GM06990 (cell line): Measurements from ENCODE around the gene RAP1GAP.

Experiments
- DNase-seq: peaks from one replicate; pipeline ENCODE4 v3.0.0-alpha.2; 2011; ENCODE audit not compliant: insufficient read length; ENCODE audit errors: extremely low read depth
- H3K27me3 ChIP-seq: replicated peaks from 2 replicates; pipeline ENCODE4 v1.6.0; 2011; ENCODE audit warnings: low read length; ENCODE audit not compliant: control insufficient read depth, insufficient read depth
- H3K36me3 ChIP-seq: 2 replicates; pipeline ENCODE4 v1.5.1; 2011; ENCODE audit warnings: low read length; ENCODE audit not compliant: control insufficient read depth, insufficient read depth
- H3K4me3 ChIP-seq: replicated peaks from 2 replicates; pipeline ENCODE4 v1.5.1; 2011; ENCODE audit warnings: low read depth, mild to moderate bottlenecking, control low read depth, low read length
- TF ChIP-seq, protein P1 (sequence below): IDR thresholded peaks from 2 replicates; pipeline ENCODE4 v1.5.1; 2011; ENCODE audit warnings: low read length, control low read depth, mild to moderate bottlenecking, inconsistent platforms; ENCODE audit not compliant: insufficient read depth, poor library complexity, severe bottlenecking

RAP1GAP gene

DNA sequence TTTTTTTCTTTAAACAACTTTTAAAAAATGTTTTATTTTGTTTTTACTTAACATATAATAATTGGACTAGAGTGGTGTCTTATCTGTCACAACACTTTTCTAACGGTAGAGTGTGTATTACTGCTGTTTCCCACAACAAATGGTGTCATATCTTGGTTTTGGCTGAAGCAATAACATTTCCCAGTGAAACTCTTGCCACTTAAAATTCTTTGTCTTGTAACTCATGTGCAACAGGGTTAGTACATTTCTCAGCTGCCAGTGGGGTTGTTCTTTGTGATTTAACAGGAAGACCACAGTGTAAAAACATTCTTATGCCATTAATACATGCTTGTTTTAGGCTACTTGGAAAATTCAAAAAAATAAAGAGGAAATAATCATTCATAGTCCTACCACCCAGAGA, 116.4 kb downstream of the RAP1GAP start:
- DNase-seq = no peak

DNA sequence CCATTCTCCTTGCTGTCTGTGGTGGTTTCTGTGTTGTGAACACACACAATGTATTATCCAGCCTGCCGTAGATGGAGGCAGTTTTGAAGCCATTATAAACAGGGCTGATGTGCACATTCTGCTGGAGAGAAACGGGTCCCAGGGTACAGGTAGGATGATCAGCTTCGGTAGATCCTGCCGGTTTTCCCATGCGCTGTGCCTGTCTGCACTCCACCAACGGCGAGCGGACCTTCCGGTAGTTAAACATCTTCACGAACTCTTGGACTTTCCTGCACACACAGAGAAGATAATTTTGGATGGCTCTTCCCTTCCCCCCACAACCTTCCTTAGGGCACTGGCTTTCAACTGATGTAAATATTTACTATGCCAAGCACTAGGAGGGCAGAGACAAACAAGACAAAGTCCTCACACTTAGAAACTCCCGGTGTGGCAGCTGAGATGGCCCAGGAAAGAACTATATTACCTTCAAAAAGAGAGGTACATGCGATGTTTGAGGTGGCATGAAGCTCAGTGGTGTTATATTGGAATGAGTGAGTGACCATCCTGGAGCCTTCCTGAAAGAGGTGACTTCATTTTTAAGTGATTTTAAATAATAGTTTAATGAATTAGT, 118.2 kb downstream of the RAP1GAP start:
- H3K4me3 ChIP-seq = no peak overlapping the region
- H3K27me3 ChIP-seq = no peaks in the 10 kb centered on the region; the same call in none of the 2 replicates
- no peak for DNase-seq
- H3K36me3 ChIP-seq = no peaks in the 10 kb centered on the region
- TF ChIP-seq, protein P1, sequence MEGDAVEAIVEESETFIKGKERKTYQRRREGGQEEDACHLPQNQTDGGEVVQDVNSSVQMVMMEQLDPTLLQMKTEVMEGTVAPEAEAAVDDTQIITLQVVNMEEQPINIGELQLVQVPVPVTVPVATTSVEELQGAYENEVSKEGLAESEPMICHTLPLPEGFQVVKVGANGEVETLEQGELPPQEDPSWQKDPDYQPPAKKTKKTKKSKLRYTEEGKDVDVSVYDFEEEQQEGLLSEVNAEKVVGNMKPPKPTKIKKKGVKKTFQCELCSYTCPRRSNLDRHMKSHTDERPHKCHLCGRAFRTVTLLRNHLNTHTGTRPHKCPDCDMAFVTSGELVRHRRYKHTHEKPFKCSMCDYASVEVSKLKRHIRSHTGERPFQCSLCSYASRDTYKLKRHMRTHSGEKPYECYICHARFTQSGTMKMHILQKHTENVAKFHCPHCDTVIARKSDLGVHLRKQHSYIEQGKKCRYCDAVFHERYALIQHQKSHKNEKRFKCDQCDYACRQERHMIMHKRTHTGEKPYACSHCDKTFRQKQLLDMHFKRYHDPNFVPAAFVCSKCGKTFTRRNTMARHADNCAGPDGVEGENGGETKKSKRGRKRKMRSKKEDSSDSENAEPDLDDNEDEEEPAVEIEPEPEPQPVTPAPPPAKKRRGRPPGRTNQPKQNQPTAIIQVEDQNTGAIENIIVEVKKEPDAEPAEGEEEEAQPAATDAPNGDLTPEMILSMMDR = no peak

More for the DNA sequence above, 116.4 kb downstream of the RAP1GAP start:
- Histone ChIP-seq H3K36me3 (no peaks in the 10 kb centered on the region), H3K4me3 (no peak overlapping the region), H3K27me3 (no peaks in the 10 kb centered on the region; the same call in 1 of the 2 replicates)
- TF ChIP-seq, protein P1 = no peak

DNA sequence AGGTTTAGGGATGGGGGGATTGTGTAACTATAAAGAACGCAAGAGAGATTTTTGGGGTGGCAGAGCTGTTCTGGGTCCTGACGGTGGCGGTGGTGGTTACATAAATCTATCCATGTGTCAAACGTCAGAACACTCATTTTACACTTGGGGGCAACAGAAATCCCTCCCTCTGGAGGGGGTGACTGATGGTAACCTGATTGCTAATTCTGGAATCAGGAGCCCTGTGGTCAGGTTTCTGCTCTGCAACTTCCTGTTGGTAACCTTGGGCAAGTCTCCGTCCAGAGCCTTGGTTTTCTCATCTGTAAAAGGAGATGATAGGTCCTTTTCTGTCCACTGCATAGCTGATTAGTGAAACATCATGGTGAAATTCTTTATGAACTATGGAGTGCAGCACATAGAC, 119.1 kb downstream of the RAP1GAP start:
- Histone ChIP-seq H3K27me3 (no peaks in the 10 kb centered on the region; the same call in none of the 2 replicates), H3K36me3 (no peaks in the 10 kb centered on the region), H3K4me3 (no peak overlapping the region)
- no peak for DNase-seq
- TF ChIP-seq, protein P1 = no peak

DNA sequence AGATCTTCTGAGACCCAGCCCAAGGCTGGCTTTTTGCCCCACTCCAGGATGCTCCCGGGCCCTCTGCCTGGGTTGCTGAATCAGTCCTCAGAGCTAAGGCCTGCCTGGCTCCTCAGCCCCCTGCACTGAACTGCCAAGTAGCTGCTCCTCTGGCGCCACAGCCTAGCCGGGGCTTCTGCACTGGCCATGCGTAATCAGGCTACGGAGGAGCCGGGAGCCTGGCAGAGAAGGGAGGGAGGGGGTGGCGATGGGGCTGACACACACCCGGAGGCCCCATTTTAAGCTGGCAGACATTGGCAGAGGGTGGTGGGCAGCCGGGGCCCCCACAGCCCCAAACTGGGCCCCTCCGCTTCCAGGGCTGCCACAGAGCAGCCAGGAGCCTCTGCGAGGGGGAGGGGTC, 121.3 kb downstream of the RAP1GAP start:
- TF ChIP-seq, protein P1 = no peak
- Histone ChIP-seq H3K4me3 (no peak overlapping the region), H3K36me3 (no peaks in the 10 kb centered on the region), H3K27me3 (no peaks in the 10 kb centered on the region; the same call in 1 of the 2 replicates)
- no peak for DNase-seq
